ENCODE results near the gene PCDH9. TPM values are rescaled to one million over a fixed set of nuclear protein-coding genes. Genes with fewer than 3 reads are reported as not detected.

Gene PCDH9
- polyA plus RNA-seq, 1 donor = 1.8 TPM

DNA sequence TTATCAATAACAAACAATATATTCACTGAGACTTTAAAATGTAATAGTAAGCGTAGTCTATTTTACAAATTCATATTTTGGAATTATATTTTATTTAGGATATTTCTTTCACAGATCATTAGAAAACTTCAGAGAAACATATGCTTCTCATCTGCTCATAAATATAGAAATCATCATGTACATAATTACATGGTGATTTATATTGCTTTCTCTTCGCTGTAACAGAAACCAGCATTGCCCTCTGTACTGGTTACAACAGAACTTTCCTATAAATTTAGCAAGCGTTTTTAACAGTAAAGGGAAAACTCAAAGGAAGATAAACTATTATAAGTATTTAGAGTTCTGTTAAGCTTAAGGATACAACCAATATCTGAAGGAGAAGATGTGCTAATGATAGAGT is 672.8 kb downstream of the PCDH9 start:
- no peaks in the 10 kb centered on the region for H3K4me1 ChIP-seq (ENCODE audit: control insufficient read depth, insufficient read depth, low read length)
- H3K27ac ChIP-seq (ENCODE audit: low read length) = no peak overlapping the region
- no peaks in the 10 kb centered on the region for H3K27me3 ChIP-seq (ENCODE audit: control insufficient read depth, insufficient read depth, low read length)
- no peak overlapping the region for H3K4me3 ChIP-seq (ENCODE audit: low read length)
- no peaks in the 10 kb centered on the region for H3K36me3 ChIP-seq (ENCODE audit: control insufficient read depth, insufficient read depth, low read length)
- H3K9me3 ChIP-seq (ENCODE audit: control insufficient read depth, low read depth, low read length) = peaks cover 6% of the 10 kb centered on the region
- DNase-seq = no peak
- WGBS (ENCODE audit: insufficient coverage, low lambda C conversion rate) = 80% methylated on average over 3 of the region's 3 CpGs

DNA sequence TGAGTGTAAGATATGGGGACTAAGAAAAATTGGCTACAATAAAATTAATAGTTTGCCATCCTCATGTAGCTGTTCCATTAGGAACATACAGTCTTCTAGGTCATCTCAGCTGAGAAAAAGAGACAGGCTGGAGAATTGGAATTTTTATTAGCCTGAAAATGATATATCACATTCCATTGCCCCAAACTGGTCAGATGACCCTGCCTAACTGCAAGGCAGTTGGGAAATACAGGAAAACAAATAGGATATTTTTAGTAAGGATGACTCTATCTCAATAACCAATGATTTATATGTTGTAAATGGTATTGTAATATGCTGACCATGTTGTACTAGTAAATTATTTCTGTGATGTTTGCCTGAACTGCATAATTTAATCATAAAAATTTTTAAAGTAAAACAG is 673.8 kb downstream of the PCDH9 start:
- DNase-seq = no peak
- H3K4me3 ChIP-seq (ENCODE audit: low read length) = no peak overlapping the region
- H3K36me3 ChIP-seq (ENCODE audit: control insufficient read depth, insufficient read depth, low read length) = no peaks in the 10 kb centered on the region
- H3K27me3 ChIP-seq (ENCODE audit: control insufficient read depth, insufficient read depth, low read length) = no peaks in the 10 kb centered on the region
- no peak overlapping the region for H3K27ac ChIP-seq (ENCODE audit: low read length)
- peaks cover 6% of the 10 kb centered on the region for H3K9me3 ChIP-seq (ENCODE audit: control insufficient read depth, low read depth, low read length)
- H3K4me1 ChIP-seq (ENCODE audit: control insufficient read depth, insufficient read depth, low read length) = no peaks in the 10 kb centered on the region

DNA sequence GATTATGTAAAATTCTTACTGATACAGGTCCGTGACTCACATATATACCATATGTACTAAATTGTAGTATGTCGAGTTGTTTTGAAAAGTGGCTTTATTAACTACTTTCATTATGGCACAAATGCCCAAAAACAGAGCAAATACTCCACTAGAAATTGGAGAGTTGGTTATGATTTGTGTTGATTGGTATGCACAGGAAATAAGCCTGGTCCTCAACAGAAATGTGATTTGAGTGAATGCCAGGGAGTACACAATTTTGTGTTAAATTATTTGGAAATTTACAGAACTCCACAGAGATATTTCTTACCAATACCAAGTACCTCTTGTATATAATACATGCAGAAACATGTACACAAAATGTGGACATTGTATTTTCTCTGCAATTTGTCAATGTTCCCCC is 676.7 kb downstream of the PCDH9 start:
- no peaks in the 10 kb centered on the region for H3K9me3 ChIP-seq (ENCODE audit: control insufficient read depth, low read depth, low read length)
- H3K4me3 ChIP-seq (ENCODE audit: low read length) = no peak overlapping the region
- DNase-seq = no peak
- no peaks in the 10 kb centered on the region for H3K4me1 ChIP-seq (ENCODE audit: control insufficient read depth, insufficient read depth, low read length)
- no peaks in the 10 kb centered on the region for H3K36me3 ChIP-seq (ENCODE audit: control insufficient read depth, insufficient read depth, low read length)
- no peaks in the 10 kb centered on the region for H3K27me3 ChIP-seq (ENCODE audit: control insufficient read depth, insufficient read depth, low read length)
- H3K27ac ChIP-seq (ENCODE audit: low read length) = no peak overlapping the region
- WGBS (ENCODE audit: insufficient coverage, low lambda C conversion rate) = no CpG with 5 or more reads among the region's 2 CpGs

DNA sequence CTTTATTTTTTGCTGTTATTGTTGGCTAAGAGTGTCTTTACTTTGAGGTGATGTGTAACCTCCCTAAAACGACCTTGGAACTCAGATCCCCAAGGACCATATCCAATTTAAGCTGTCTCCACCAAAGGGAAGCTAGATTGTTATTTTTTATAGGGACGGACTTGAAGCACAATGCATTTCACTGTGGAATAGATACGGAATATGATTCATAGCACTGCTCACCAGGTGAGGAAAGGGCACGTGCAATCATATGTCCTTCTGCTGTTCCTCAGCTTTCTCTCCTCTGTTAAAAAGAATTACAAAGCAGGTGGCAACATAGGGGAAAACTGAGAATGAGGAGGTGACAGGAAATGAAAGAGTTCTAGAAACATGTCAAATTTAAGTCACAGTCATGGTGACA is 679.0 kb downstream of the PCDH9 start:
- Histone ChIP-seq H3K9me3 (ENCODE audit: control insufficient read depth, low read depth, low read length) (no peaks in the 10 kb centered on the region), H3K4me1 (ENCODE audit: control insufficient read depth, insufficient read depth, low read length) (no peaks in the 10 kb centered on the region), H3K4me3 (ENCODE audit: low read length) (no peak overlapping the region), H3K27ac (ENCODE audit: low read length) (no peak overlapping the region), H3K36me3 (ENCODE audit: control insufficient read depth, insufficient read depth, low read length) (no peaks in the 10 kb centered on the region), H3K27me3 (ENCODE audit: control insufficient read depth, insufficient read depth, low read length) (no peaks in the 10 kb centered on the region)
- 100% methylated on average over 1 of the region's 4 CpGs for whole genome bisulfite sequencing (ENCODE audit: insufficient coverage, low lambda C conversion rate)
- no peak for DNase-seq

DNA sequence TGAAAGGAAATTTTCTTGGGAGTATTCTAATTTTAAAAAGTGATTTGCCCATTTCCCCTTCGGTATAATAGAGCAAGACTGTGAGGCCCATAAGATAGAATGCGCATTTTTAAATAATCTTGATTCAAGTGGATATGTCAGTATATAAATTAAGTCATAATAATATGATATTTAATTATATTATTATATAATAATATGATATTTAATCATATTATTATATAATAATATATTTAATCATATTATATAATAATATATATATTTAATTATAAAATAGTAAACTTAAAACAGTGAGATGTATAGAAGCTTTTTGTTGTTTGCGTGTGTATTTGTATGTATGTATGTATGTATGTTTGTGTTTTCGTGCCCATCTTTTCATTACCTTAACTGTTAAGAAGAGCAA is 682.5 kb downstream of the PCDH9 start:
- H3K4me3 ChIP-seq (ENCODE audit: low read length) = no peak overlapping the region
- H3K4me1 ChIP-seq (ENCODE audit: control insufficient read depth, insufficient read depth, low read length) = no peaks in the 10 kb centered on the region
- H3K36me3 ChIP-seq (ENCODE audit: control insufficient read depth, insufficient read depth, low read length) = no peaks in the 10 kb centered on the region
- 100% methylated on average over 2 of the region's 4 CpGs for WGBS (ENCODE audit: insufficient coverage, low lambda C conversion rate)
- DNase-seq = no peak
- H3K27me3 ChIP-seq (ENCODE audit: control insufficient read depth, insufficient read depth, low read length) = no peaks in the 10 kb centered on the region
- H3K27ac ChIP-seq (ENCODE audit: low read length) = no peak overlapping the region
- no peaks in the 10 kb centered on the region for H3K9me3 ChIP-seq (ENCODE audit: control insufficient read depth, low read depth, low read length)

DNA sequence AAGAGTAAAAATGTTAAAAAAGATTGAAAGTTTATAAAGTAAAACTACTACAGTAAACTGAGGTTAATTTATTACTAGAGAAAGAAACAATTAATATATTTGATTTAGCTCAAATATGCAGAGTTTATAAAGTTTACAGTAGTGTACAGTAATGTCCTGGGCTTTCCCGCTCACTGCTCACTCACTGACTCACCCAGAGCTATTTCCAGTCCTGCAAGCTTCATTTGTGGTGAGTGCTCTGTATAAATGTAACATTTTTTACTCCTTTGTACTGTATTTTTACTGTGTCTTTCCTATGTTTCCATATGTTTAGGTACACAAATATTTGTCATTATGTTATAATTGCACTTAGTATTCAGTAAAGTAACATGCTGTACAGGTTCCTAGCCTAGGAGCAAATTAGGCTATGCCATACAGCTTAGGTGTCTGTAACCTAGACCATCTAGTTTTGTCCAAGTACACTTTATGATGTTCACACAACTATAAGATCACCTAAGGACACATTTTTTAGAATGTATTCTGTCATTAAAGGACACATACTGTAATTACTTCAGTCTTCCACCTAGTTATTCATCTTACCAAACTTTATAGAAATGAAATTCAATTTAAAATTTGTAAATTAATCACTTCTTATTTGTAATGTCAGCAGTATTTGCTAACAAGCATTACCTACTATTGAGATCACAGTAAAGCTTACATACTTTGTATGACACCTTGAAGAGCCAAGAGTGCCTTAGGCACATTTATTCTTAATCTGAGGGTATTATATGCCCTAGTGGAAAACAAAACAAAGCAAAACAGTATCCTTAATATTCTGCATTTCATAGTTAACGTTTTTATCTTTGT is 683.4 kb downstream of the PCDH9 start:
- Histone ChIP-seq H3K27me3 (ENCODE audit: control insufficient read depth, insufficient read depth, low read length) (no peaks in the 10 kb centered on the region), H3K27ac (ENCODE audit: low read length) (no peak overlapping the region), H3K9me3 (ENCODE audit: control insufficient read depth, low read depth, low read length) (no peaks in the 10 kb centered on the region), H3K36me3 (ENCODE audit: control insufficient read depth, insufficient read depth, low read length) (no peaks in the 10 kb centered on the region), H3K4me3 (ENCODE audit: low read length) (no peak overlapping the region), H3K4me1 (ENCODE audit: control insufficient read depth, insufficient read depth, low read length) (no peaks in the 10 kb centered on the region)
- 67% methylated on average over 1 of the region's 2 CpGs for WGBS (ENCODE audit: insufficient coverage, low lambda C conversion rate)
- DNase-seq = no peak

DNA sequence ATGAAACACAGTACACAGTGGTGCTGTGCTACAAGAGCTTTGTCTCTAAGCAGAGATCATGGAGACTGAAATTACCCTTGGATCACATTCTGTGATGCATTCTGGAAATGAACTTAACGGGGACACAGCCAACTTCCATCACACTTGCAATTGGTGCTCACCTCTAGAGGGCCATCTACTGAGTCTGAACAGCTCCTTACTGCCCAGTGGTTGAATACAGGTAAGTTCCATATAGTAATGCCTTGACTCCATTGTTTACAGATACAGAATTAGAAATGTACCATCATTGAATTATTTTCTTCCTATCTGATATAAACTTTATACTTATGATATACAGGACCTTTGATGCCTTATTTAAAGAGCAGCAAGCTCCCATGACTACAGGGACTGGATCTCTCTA is 686.4 kb downstream of the PCDH9 start:
- no peaks in the 10 kb centered on the region for H3K36me3 ChIP-seq (ENCODE audit: control insufficient read depth, insufficient read depth, low read length)
- no peaks in the 10 kb centered on the region for H3K9me3 ChIP-seq (ENCODE audit: control insufficient read depth, low read depth, low read length)
- H3K4me3 ChIP-seq (ENCODE audit: low read length) = no peak overlapping the region
- H3K4me1 ChIP-seq (ENCODE audit: control insufficient read depth, insufficient read depth, low read length) = no peaks in the 10 kb centered on the region
- WGBS (ENCODE audit: insufficient coverage, low lambda C conversion rate) = no CpG with 5 or more reads among the region's 1 CpG
- DNase-seq = no peak
- no peak overlapping the region for H3K27ac ChIP-seq (ENCODE audit: low read length)
- H3K27me3 ChIP-seq (ENCODE audit: control insufficient read depth, insufficient read depth, low read length) = no peaks in the 10 kb centered on the region

DNA sequence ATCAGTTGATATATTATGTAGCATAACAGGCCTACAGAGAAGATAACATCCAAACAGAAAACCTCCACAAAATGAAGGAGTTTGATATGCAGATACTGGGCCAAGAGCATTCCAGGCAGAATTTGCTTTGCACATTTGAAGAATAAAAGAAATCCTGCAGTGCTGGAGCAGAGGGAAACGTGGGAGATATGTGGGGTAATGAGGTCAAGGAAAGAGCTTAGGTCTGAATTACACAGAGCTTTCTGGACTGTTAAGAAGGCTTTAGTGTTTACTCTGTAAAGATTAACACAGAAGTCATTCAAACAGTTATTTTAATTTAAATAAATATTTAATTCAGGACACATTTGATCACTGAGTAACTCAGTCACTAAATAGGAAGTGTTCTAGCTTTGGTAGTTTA is 692.7 kb downstream of the PCDH9 start:
- Histone ChIP-seq H3K36me3 (ENCODE audit: control insufficient read depth, insufficient read depth, low read length) (no peaks in the 10 kb centered on the region), H3K4me1 (ENCODE audit: control insufficient read depth, insufficient read depth, low read length) (no peaks in the 10 kb centered on the region), H3K4me3 (ENCODE audit: low read length) (no peak overlapping the region), H3K27me3 (ENCODE audit: control insufficient read depth, insufficient read depth, low read length) (no peaks in the 10 kb centered on the region), H3K9me3 (ENCODE audit: control insufficient read depth, low read depth, low read length) (no peaks in the 10 kb centered on the region), H3K27ac (ENCODE audit: low read length) (no peak overlapping the region)
- WGBS (ENCODE audit: insufficient coverage, low lambda C conversion rate) = 0% methylated on average over 1 of the region's 1 CpG
- no peak for DNase-seq

DNA sequence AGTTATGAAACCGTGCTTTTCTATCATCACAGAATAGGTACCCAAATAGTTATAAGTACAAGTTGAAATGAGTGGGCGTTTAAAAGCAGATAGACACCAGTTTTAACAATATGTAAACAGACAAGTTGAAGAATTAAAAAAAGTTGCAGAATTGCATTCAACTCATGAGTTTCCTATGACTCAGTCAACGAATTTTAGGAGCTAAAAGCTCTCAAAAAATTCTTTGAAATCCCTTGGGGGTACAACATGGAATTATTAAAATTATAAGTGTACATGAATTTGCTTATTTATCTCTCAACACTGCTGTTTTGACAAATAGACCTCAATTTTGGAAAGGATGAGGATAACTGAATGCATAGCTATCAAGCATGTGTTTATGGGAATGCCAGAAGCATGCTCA is 693.4 kb downstream of the PCDH9 start:
- Histone ChIP-seq H3K4me1 (ENCODE audit: control insufficient read depth, insufficient read depth, low read length) (no peaks in the 10 kb centered on the region), H3K4me3 (ENCODE audit: low read length) (no peak overlapping the region), H3K27ac (ENCODE audit: low read length) (no peak overlapping the region), H3K36me3 (ENCODE audit: control insufficient read depth, insufficient read depth, low read length) (no peaks in the 10 kb centered on the region), H3K9me3 (ENCODE audit: control insufficient read depth, low read depth, low read length) (no peaks in the 10 kb centered on the region), H3K27me3 (ENCODE audit: control insufficient read depth, insufficient read depth, low read length) (no peaks in the 10 kb centered on the region)
- DNase-seq = no peak
- 95% methylated on average over 2 of the region's 3 CpGs for WGBS (ENCODE audit: insufficient coverage, low lambda C conversion rate)

DNA sequence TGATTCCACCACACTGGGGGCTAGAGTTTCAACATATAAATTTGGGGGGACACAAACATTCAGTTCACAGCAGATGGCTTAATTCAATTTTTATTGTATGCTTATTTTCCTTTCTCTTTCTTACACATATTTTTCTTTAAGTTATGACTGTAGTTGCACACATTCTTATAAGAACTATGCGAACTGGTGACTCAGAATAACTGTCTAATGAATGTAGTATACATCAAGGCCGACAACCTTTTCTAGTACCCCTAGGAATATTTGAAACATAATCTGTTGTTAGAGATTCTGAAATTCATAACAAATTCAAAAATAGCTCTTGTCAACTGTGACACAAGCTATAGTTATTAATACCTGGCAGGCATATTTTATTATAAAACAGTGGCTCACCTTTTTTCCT is 695.6 kb downstream of the PCDH9 start:
- H3K4me1 ChIP-seq (ENCODE audit: control insufficient read depth, insufficient read depth, low read length) = no peaks in the 10 kb centered on the region
- H3K4me3 ChIP-seq (ENCODE audit: low read length) = no peak overlapping the region
- H3K27me3 ChIP-seq (ENCODE audit: control insufficient read depth, insufficient read depth, low read length) = no peaks in the 10 kb centered on the region
- no CpG with 5 or more reads among the region's 2 CpGs for WGBS (ENCODE audit: insufficient coverage, low lambda C conversion rate)
- no peaks in the 10 kb centered on the region for H3K9me3 ChIP-seq (ENCODE audit: control insufficient read depth, low read depth, low read length)
- no peak overlapping the region for H3K27ac ChIP-seq (ENCODE audit: low read length)
- DNase-seq = no peak
- H3K36me3 ChIP-seq (ENCODE audit: control insufficient read depth, insufficient read depth, low read length) = no peaks in the 10 kb centered on the region

DNA sequence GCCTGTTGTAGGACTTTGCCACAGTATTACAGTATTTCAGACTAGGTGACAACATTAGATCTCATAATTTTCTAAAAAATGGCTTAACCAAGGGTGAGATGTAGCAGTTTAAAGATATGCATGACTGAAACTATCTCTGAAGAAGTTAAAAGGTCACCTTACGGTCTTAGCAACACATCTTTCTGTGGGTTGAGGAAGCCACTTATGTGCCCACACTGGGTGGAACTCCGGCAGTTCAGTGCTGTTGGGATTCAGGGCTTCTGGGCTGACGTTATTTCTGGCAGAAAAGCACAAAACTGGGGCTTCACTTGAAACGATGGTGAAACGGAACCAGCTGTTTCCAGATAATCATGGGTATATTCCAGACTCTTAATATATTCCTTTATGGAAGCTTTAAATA is 697.3 kb downstream of the PCDH9 start:
- H3K4me1 ChIP-seq (ENCODE audit: control insufficient read depth, insufficient read depth, low read length) = no peaks in the 10 kb centered on the region
- H3K9me3 ChIP-seq (ENCODE audit: control insufficient read depth, low read depth, low read length) = no peaks in the 10 kb centered on the region
- no peaks in the 10 kb centered on the region for H3K27me3 ChIP-seq (ENCODE audit: control insufficient read depth, insufficient read depth, low read length)
- H3K4me3 ChIP-seq (ENCODE audit: low read length) = no peak overlapping the region
- H3K36me3 ChIP-seq (ENCODE audit: control insufficient read depth, insufficient read depth, low read length) = no peaks in the 10 kb centered on the region
- no peak overlapping the region for H3K27ac ChIP-seq (ENCODE audit: low read length)
- DNase-seq = no peak
- 100% methylated on average over 2 of the region's 5 CpGs for WGBS (ENCODE audit: insufficient coverage, low lambda C conversion rate)
